Anterior cingulate cortex (tissue), 58 donors: ENCODE data around the gene DDX3X.
"Not testable (repeated sequence)": the region's sequence is repeated elsewhere in the genome, so short reads cannot be mapped to it uniquely, and the experiment has no call there.

ENCODE experiments used
- DNase-seq, 58 donors: peaks; one replicate each; lab custom pipeline; 2025; lab: John Stamatoyannopoulos, UW

DDX3X gene

GRCh38 chrX:41407816-41408215 lies 73.9 kb downstream of the DDX3X start:
- DNase-seq: no peak

GRCh38 chrX:41408576-41408975 lies 74.6 kb downstream of the DDX3X start:
- DNase-seq: no peak

GRCh38 chrX:41409006-41409405 lies 75.0 kb downstream of the DDX3X start:
- peak in 13 of 58 donors; percentile 0 to 10 (median 3) for DNase-seq

- not testable (repeated sequence) for DNase-seq
Observed at GRCh38 chrX:41411222-41411621, 77.3 kb downstream of the DDX3X start.

GRCh38 chrX:41412261-41413081 lies 78.5 kb downstream of the DDX3X start:
- peak in 1 of 58 donors; percentile 20 for DNase-seq
